Measurements from ENCODE around the gene BCLAF1.
"Not testable (repeated sequence)": the region's sequence is repeated elsewhere in the genome, so short reads cannot be mapped to it uniquely, and the experiment has no call there.

Gene BCLAF1

GRCh38 chr6:136226027-136226673 lies 63.5 kb downstream of the BCLAF1 start:
- H3K4me3 ChIP-seq (ENCODE audit: low read length): peak overlapping the region; percentile 39
- H3K36me3 ChIP-seq (replicated peaks; ENCODE audit: insufficient read depth, low read length): no peaks in the 10 kb centered on the region
- TF ChIP-seq EZH2 (optimal IDR thresholded peaks at IDR 0.05; ENCODE audit: low read depth, low read length) (no peak), CTCF (IDR thresholded peaks at IDR 0.05; ENCODE audit: low read length) (peak; percentile 99), EZH2phosphoT487 (IDR thresholded peaks at IDR 0.05; ENCODE audit: low read length) (no peak)
- H3K9ac ChIP-seq (ENCODE audit: low read length): no peak overlapping the region
- H3K9me3 ChIP-seq (replicated peaks; ENCODE audit: insufficient read depth, low read length): no peaks in the 10 kb centered on the region
- H3K4me1 ChIP-seq (ENCODE audit: low read length): peaks cover 5% of the 10 kb centered on the region; the same call in 1 of the 2 replicates
- no peaks in the 10 kb centered on the region for H4K20me1 ChIP-seq (ENCODE audit: insufficient read depth, low read length)
- peak overlapping the region; percentile 47 for H2AFZ ChIP-seq (ENCODE audit: low read length)
- no peak overlapping the region for H3K27ac ChIP-seq (ENCODE audit: low read length)
- DNase-seq: peak; percentile 39
- no peaks in the 10 kb centered on the region for H3K27me3 ChIP-seq (replicated peaks; ENCODE audit: insufficient read depth, low read length)
- H3K4me2 ChIP-seq (ENCODE audit: low read depth, low read length): peak overlapping the region; percentile 52; the same call in 1 of the 2 replicates
- H3K79me2 ChIP-seq (ENCODE audit: low read length): no peaks in the 10 kb centered on the region
- no peaks in the 10 kb centered on the region for H3F3A ChIP-seq (ENCODE audit: insufficient read depth, low read length)
- no peaks in the 10 kb centered on the region for H3K9me2 ChIP-seq (replicated peaks; ENCODE audit: insufficient read depth, low read length)

- no peak overlapping the region for H3K9ac ChIP-seq (ENCODE audit: low read length)
- no peak overlapping the region for H3K4me2 ChIP-seq (ENCODE audit: low read depth, low read length)
- no peaks in the 10 kb centered on the region for H3K27me3 ChIP-seq (replicated peaks; ENCODE audit: insufficient read depth, low read length)
- H3K36me3 ChIP-seq (replicated peaks; ENCODE audit: insufficient read depth, low read length): no peaks in the 10 kb centered on the region
- no peaks in the 10 kb centered on the region for H3K79me2 ChIP-seq (ENCODE audit: low read length)
- no peaks in the 10 kb centered on the region for H3K9me2 ChIP-seq (replicated peaks; ENCODE audit: insufficient read depth, low read length)
- no peaks in the 10 kb centered on the region for H4K20me1 ChIP-seq (ENCODE audit: insufficient read depth, low read length)
- H3F3A ChIP-seq (ENCODE audit: insufficient read depth, low read length): no peaks in the 10 kb centered on the region
- no peak overlapping the region for H2AFZ ChIP-seq (ENCODE audit: low read length)
- H3K4me3 ChIP-seq (ENCODE audit: low read length): no peak overlapping the region
- no peaks in the 10 kb centered on the region for H3K9me3 ChIP-seq (replicated peaks; ENCODE audit: insufficient read depth, low read length)
- no peak for DNase-seq
- peaks cover 5% of the 10 kb centered on the region; the same call in 1 of the 2 replicates for H3K4me1 ChIP-seq (ENCODE audit: low read length)
- H3K27ac ChIP-seq (ENCODE audit: low read length): no peak overlapping the region
- no peak for TF ChIP-seq EZH2 (optimal IDR thresholded peaks at IDR 0.05; ENCODE audit: low read depth, low read length)
- TF ChIP-seq CTCF (IDR thresholded peaks at IDR 0.05; ENCODE audit: low read length): no peak
- TF ChIP-seq EZH2phosphoT487 (IDR thresholded peaks at IDR 0.05; ENCODE audit: low read length): no peak
Measured at GRCh38 chr6:136225496-136225895, 64.2 kb downstream of the BCLAF1 start.

- DNase-seq; H3K9ac ChIP-seq (ENCODE audit: low read length); H2AFZ ChIP-seq (ENCODE audit: low read length); H3K4me1 ChIP-seq (ENCODE audit: low read length); H3F3A ChIP-seq (ENCODE audit: insufficient read depth, low read length); H3K27me3 ChIP-seq (replicated peaks; ENCODE audit: insufficient read depth, low read length); H3K36me3 ChIP-seq (replicated peaks; ENCODE audit: insufficient read depth, low read length); H3K4me2 ChIP-seq (ENCODE audit: low read depth, low read length); H3K4me3 ChIP-seq (ENCODE audit: low read length); H3K9me2 ChIP-seq (replicated peaks; ENCODE audit: insufficient read depth, low read length); H3K79me2 ChIP-seq (ENCODE audit: low read length); H3K27ac ChIP-seq (ENCODE audit: low read length); H4K20me1 ChIP-seq (ENCODE audit: insufficient read depth, low read length); H3K9me3 ChIP-seq (replicated peaks; ENCODE audit: insufficient read depth, low read length): not testable (repeated sequence)
Measured at GRCh38 chr6:136224974-136225373, 64.7 kb downstream of the BCLAF1 start.

Data from MM.1S (cell line).